HT1080 (cell line): ENCODE data around the gene CPA1. TPM values are rescaled to one million over a fixed set of nuclear protein-coding genes. Genes with fewer than 3 reads are reported as not detected.

Source experiments
- DNase-seq: peaks from one replicate; pipeline ENCODE4 v3.0.0-alpha.2; 2015; ENCODE audit warnings: low read depth
- total RNA-seq: library from RNA; depleted of rRNA; stranded (reverse); fragments of >200 nt; shearing (Covaris generic); gene quantifications from 2 replicates; pipeline ENCODE4 v1.2.3, GENCODE V29; 2014; rRNA removed

The CPA1 gene
- total RNA-seq, 1 experiment from 2014 or later = not detected

DNA sequence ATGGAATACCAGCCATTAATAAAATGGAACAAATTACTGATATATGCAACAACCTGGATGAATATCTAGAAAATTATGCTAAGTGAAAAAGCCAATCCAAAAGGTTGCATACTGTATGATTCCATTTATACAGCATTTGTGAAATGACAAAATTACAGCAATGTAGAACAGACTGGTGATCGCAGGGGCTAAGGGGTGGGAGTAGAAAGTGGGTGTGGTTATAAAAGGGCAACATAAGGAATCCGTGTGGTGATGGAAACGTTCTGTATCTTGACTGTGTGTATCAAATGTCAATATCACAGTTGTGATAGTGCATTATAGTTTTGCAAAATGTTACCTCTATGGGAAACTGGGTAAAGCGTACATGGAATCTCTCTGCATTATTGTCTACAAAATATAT is 45.5 kb downstream of the CPA1 start:
- DNase-seq = no peak

DNA sequence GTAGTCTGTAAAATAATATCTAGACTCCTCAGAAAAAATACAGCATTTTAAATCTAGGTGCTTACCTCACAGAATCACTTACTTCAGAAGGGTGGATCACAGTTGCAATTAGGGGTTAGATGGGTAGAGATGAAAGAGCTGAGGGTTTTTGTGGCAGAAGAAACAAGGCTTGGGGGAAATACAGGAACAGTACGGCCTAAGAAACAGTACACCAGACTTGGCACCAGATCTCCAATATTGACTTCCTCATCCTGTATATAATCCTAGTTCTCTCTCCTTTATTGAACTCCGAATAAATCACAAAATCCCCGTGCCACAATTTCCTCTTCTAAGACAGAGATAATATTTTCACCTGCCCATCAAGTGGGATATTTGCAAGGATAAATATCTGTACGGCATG is 46.3 kb downstream of the CPA1 start:
- DNase-seq = no peak

DNA sequence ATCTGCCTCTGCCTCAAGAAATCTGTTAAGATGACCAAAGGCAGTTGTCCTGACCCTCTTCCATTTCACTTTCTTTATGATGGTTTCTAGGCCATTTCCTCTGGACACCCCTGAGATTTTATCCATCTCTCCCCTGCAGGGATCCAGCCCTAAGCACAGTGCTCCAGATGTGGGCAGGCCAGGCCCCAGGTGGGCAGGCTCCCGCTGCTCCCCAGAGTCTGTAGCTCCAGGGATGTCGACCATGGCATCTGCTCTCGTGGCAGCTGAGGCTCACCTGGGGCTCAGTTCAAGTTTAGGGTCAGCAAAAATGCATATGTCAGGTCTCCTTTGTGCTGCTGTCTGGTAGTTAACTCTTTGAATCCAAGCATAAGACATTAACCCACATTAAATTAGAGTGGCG is 48.7 kb downstream of the CPA1 start:
- no peak for DNase-seq

DNA sequence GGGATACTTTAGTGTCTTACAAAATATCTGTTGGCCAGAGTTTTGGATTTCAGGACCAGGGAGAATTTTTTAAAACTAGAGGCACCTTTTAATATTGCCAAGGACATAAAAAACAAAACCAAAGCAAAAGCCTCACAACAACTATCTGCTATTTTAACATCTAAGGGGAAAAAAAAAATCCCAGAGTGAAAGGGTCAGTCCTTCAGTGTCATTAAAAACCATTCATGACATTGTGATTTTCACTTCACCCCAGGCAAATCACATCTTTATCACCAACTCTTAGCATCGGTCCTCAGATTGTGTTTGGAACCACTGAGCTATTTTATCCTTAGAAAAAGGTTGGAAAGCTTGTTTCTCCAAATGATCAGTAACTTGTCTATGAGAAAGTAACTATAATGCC is 49.8 kb downstream of the CPA1 start:
- no peak for DNase-seq

DNA sequence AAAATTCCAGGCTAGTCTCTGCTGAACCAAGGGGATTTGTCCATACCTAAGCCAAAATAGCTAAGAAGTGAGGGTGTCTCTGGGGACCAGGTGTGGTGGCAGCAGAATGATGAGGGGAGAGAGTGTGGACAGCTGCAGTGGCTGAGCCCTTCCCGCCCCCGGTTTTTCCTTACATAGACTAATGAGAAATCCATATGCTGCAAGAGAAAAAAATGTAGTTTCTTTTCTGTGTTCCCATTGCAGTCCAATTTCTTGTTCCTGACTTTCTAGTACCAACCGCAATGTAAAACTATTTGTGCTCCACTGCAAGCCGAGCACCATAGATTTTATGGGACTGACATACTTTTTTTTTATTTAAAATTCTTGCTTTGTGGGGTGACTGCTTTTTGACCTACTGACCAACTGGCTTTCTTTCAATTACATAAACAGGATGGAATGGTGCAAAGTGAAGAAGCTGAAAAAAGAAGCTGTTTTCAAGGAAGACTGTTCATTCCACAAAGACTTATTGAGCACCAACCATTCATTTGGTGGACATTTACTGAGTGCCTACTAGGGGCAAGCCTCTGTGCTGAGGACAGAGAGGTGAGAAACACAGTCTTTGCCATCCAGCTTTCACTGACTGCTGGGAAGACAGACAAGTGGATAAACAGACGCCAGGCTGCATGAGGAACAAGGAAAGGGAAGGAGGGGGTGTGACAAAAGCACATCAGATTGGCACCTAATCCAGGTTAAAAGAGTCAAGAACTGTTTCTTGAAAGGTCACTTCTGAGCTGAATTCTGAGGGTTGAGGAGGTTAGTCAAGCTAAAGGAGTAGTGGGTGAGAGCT is 50.8 kb downstream of the CPA1 start:
- DNase-seq = no peak

DNA sequence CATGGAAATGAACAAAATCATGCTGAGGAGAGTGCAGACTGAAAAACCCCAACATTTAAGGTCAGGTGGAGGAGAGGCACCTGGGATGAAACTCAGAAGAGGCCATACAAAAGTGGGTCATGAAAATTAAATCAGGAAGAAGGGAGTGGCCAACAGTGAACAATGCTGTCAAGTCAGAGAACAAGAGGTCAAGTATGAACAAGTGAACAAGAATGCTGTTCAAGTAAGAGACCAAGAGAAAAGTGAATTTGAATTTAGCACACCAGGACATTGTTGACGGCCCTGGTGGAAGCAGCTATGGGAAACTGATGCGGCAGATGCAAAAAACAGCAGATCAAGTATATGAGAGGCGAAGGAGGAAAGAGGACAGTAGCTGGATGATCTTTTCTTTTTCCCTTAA is 52.6 kb downstream of the CPA1 start:
- peak; percentile 46 for DNase-seq

DNA sequence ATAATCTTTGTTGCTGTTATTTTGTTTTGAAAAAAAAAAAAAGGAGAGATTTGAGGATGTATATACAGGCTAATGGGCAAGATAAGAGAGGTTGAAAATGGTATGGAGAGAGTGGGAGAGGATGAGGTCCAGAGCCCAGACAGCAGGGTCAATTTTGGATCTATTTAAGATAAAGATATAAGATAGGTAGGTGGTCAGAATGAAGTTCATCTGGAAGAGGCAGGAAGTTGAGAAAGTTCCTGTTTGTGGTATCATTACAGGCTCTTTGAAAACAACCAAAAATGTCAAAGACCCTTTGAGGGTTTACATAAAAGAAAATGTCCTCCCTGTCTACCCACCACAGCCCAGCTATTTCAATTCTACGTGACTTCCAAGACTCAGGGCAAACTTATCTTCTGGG is 53.0 kb downstream of the CPA1 start:
- no peak for DNase-seq

DNA sequence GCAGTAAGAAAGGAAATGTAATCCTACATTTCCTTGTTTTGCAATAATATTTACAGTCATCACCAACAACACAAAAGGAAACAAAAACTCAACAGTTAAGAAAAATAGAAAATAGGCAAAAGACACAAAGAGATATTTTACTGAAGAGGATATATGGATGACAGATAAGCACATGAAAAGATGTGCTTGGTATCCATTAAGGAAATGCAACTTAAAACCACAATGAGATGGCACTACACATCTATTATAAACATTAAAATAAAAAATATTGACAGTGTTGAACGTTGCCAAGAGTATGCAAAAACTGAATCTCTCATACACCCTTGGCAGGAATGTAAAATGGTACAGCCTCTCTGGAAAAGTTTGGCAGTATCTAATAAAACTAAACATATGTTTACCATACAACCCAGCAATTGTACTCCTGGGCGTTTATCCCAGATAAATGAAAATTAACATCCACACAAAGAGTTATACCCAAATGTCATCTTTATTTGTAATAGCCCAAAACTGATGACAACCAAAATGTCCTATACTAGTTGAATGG is 55.1 kb downstream of the CPA1 start:
- no peak for DNase-seq

DNA sequence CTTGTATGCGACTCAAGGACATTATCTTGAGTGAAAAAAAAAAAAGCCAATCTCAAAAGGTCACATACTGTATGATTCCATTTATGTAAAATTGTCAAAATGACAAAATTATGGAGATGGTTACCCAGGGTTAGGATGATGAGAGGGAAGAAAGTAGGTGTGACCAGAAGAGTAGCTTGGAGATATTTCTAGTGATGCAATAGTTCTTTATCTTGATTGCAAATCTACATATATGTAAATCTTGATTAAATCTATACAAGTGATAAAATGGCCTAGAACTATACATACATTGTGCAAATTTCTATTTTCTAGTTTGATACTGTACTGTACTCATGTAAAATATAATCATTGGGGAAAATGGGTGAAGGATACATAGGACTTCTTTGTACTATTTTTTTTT is 56.0 kb downstream of the CPA1 start:
- no peak for DNase-seq

Other genes starting within 250 kb of the CPA1 start
- gene TMEM209, start 175.1 kb upstream of the CPA1 start, total RNA-seq = 16.6 and 18.2 TPM in 2 replicates
- gene SSMEM1, start 172.6 kb upstream of the CPA1 start, total RNA-seq = not detected in 2 replicates
- not detected in 2 replicates for gene CPA2, start 113.6 kb upstream of the CPA1 start, total RNA-seq
- gene CPA4, start 87.3 kb upstream of the CPA1 start, total RNA-seq = 25.9 and 29.9 TPM in 2 replicates
- not detected in 2 replicates for gene CPA5, start 35.7 kb upstream of the CPA1 start, total RNA-seq
- 12.1 and 16.5 TPM in 2 replicates for gene CEP41, start 60.5 kb downstream of the CPA1 start, total RNA-seq
- 0.21 and 0.30 TPM in 2 replicates for gene MEST, start 111.6 kb downstream of the CPA1 start, total RNA-seq